A673 (cell line): ENCODE measurements around the gene DAPK1.

Experiments
- CTCF ChIP-seq: fragments of 300-800, 200-600 bp; sonication (generic); conservative IDR thresholded peaks from 2 replicates; pipeline ENCODE4 v1.5.1; 2017; ENCODE audit warnings: low read depth, mild to moderate bottlenecking, antibody characterized with exemption, low read length, moderate library complexity, mixed read lengths
- EZH2 ChIP-seq: fragments of 200-600 bp; sonication (generic); IDR thresholded peaks from 2 replicates; pipeline ENCODE4 v1.6.1; 2017; ENCODE audit warnings: borderline replicate concordance, low read depth, mild to moderate bottlenecking, mixed read lengths, antibody characterized with exemption, low read length; ENCODE audit not compliant: poor library complexity, severe bottlenecking

DNA sequence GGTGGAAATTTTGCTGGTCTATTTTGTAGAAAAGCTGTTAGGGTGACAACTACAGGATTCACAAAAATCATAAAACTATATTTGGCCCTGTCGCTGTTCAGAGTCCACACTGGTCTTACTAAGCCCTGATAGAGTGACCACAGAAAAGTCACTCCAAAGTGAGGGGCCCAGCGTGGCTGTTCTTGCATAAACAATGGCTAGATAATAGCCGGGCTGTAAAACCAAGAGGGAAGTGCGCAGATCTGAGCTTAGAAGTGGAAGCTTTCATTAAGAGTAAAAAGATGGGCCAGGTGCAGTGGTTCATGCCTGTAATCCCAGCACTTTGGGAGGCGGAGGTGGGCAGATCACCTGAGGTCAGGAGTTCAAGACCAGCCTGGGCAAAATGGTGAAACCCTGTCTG is 212.8 kb downstream of the DAPK1 start:
- TF ChIP-seq CTCF (no peak), EZH2 (no peak)
